AG09309 (cell line): ENCODE data around the gene RALGAPB.

Experiments used
- DNase-seq: peaks from one replicate; pipeline ENCODE4 v3.0.0-alpha.2; 2010; ENCODE audit warnings: low read depth
- H3K4me3 ChIP-seq: 2 replicates; pipeline ENCODE4 v1.5.1; 2011; ENCODE audit warnings: mild to moderate bottlenecking, low read depth, low read length, moderate library complexity; ENCODE audit not compliant: control insufficient read depth
- TF ChIP-seq, protein P1 (sequence below): IDR thresholded peaks from 2 replicates; pipeline ENCODE4 v1.5.1; 2011; ENCODE audit warnings: mild to moderate bottlenecking, low read depth, low read length, inconsistent platforms; ENCODE audit not compliant: insufficient read depth, control insufficient read depth; ENCODE audit errors: missing control alignments

RALGAPB gene

DNA sequence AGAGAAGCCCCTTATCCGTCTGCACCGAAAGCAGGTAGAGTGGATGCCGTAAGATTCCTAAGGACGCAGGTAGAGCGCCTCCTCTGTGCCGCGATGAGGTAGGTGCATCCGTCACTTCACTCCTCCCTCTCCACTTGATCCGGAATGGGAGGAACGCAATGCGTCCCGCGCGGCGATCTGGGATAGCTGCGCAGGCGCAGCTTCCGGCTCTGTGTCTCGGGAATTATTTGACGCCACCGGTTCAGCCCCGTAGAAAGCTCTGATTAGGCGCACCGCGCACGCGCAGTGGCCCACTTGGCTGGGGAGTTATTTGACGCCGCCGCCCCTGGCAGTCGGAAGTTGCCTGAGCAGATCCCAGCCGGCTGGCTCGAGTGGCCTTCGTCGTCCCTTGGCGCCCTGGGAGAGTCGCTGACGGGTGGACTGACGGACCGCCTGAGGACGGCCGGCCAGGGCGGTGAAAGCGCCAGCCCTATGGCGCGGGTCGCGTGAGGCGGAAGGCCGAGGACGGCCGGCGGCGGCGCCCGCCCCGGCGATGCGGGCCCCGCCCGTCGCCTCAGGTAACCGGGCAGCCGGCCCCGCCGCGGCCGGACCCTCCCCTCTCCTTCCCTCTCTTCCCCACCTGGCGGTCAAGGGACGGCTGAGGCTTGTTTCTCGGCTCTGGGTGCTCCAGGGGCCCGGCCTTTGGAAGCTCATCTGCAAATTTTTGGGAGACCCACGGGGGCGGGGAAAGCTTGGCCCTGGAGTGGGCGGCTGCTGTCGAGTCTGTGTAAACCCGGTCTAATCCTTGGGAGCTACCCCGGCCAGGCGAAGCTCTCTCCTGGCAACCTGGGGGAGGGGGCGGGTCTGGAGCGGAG, at the start of gene RALGAPB:
TSS of gene RALGAPB (plus strand) at position 331 of the 854 bp plus-strand sequence. CDS start 15,590 bp downstream, outside the sequence.
- TF ChIP-seq, protein P1, sequence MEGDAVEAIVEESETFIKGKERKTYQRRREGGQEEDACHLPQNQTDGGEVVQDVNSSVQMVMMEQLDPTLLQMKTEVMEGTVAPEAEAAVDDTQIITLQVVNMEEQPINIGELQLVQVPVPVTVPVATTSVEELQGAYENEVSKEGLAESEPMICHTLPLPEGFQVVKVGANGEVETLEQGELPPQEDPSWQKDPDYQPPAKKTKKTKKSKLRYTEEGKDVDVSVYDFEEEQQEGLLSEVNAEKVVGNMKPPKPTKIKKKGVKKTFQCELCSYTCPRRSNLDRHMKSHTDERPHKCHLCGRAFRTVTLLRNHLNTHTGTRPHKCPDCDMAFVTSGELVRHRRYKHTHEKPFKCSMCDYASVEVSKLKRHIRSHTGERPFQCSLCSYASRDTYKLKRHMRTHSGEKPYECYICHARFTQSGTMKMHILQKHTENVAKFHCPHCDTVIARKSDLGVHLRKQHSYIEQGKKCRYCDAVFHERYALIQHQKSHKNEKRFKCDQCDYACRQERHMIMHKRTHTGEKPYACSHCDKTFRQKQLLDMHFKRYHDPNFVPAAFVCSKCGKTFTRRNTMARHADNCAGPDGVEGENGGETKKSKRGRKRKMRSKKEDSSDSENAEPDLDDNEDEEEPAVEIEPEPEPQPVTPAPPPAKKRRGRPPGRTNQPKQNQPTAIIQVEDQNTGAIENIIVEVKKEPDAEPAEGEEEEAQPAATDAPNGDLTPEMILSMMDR = peak; percentile 41
- H3K4me3 ChIP-seq = peak within 1 kb of the TSS; percentile 68
- peak; percentile 84 for DNase-seq

DNA sequence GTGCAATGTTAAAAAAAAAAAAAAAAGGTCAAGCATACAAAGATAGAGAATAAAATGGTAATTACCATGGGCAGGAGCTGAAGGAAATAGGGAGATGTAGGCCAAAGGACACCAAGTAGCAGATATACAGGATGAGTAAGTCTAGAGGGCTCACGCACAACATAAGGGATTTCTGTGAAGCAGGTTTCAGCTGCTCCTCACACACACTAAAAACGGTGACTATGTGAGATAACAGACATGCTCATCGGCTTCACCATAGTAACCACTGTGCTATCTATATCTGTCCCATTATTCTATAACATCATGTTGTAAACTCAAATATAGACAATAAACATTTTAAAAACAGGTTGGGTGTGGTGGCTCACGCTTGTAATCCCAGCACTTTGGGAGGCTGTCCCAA, 49.1 kb upstream of the RALGAPB start:
- TF ChIP-seq, protein P1 = no peak
- no peak overlapping the region for H3K4me3 ChIP-seq
- DNase-seq = no peak

DNA sequence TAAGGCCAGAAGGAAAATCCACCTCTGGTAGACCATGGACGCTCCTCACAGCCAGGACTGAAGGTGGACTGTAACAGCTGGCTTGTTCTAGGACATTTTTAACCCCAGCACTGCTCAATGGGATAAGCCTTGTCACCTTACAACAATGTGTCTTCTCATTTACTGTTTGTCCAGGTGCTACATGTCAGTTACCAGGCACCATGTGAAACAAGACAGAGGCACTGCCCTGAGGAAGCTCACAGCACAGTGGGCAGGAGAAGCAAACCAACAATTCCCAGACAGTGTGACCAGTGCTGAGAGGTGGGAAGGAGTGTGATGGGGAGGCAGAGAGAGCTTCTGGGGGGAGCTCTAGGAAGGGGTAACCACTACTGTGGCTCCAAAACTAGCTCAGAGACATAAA, 48.2 kb upstream of the RALGAPB start:
- TF ChIP-seq, protein P1 = no peak
- DNase-seq = no peak
- H3K4me3 ChIP-seq = no peak overlapping the region

DNA sequence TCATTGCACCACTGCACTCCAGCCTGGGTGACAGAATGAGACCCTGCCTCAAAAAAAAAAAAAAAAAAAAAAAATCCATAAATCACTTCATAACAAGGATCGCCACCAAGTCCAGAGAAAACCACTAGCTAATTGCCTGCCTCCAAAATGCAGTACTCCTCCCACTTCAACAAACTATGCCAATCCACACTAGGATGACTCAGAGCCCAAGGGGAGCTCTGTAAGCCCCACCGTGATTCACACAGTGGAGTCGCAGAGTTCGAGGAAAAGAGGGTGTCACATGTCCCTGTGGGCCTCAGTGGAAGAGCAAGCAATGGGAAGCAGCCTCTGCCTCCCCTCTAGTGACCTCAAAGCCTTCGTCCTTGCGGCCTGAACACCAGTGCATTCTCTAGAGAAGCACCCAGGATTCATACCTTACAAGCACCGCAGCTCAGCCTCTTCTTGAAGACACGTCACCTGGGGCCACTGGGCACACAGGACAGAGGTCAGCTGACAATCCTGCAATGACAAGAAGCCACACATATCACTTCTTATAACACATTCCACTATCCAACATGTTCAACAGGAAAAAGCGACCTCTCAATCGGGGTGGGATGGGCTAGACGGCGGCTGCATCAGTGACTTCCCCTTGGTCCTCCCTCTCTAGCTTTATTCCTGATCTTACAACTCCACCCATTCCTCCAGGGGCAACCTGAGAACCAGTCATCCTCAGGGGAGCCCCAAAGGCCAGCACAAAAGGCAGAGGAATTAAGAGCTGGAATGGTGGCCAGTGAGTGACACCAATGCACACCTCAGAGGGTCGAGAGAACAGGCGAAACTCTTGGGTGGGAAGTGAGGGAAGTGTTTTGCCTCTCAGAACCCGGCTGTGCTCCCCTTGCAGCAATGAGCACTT, 46.4 kb upstream of the RALGAPB start:
- TF ChIP-seq, protein P1 = no peak
- H3K4me3 ChIP-seq = no peak overlapping the region
- peak; percentile 72 for DNase-seq

DNA sequence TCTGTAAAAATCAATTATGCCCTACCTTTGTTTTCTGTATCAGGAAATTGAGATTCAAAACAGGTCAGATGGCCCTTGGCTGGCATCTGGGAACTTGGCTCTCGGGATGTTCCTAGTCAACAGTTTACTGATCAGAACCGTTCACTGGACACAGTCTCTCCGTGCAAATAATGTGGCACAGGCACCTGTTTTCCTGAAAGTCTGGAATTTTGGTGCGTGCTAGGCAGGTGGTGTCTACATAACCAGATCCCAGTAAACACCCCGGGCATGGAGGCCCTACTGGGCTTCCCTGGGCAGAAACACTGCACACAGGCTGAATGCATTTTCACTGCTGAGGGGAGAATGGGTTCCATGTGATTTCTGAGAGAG, 45.0 kb upstream of the RALGAPB start:
- DNase-seq = no peak
- no peak overlapping the region for H3K4me3 ChIP-seq
- TF ChIP-seq, protein P1 = no peak

DNA sequence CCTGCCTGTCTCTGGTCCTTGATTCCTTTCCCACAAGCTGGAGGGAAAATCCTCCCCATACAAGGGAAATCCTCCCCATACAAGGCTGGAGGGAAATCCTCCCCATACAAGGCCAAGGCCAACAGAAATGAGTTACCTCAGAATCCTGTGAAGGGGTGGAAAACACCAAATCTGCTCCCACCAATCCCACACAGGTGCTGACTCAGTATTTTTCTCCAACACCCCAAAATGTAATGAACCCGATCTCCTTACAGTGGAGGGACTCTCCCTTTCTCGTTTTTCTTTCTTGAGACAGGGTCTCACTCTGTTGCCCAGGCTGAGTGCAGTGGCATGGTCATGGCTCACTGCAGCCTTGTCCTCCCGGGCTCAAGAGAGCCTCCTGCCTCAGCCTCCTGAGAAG, 43.8 kb upstream of the RALGAPB start:
- TF ChIP-seq, protein P1 = no peak
- no peak overlapping the region for H3K4me3 ChIP-seq
- DNase-seq = no peak
